Measurements from ENCODE around the gene AKAP6. TPM values are rescaled to one million over a fixed set of nuclear protein-coding genes. Genes with fewer than 3 reads are reported as not detected.

Gene AKAP6
- total RNA-seq, 1 experiment from 2014 or later: 1.9 TPM

- Histone ChIP-seq H3K36me3 (ENCODE audit: control insufficient read depth in 1 of 2, insufficient read depth in 2 of 2, low read length in 2 of 2) (no peaks in the 10 kb centered on the region), H4K20me1 (ENCODE audit: insufficient read depth) (no peaks in the 10 kb centered on the region), H3K4me1 (ENCODE audit: control insufficient read depth in 1 of 2, insufficient read depth in 2 of 2, low read length in 2 of 2) (peaks cover 4 to 6% of the 10 kb centered on the region in 2 experiments; a peak in 3 of 4 replicates), H3K9me3 (ENCODE audit: control insufficient read depth in 1 of 2, insufficient read depth in 1 of 2, low read depth in 1 of 2, low read length in 2 of 2) (no peaks in the 10 kb centered on the region), H3K9me2 (ENCODE audit: insufficient read depth) (no peaks in the 10 kb centered on the region), H3K79me2 (ENCODE audit: insufficient read depth, low read length) (no peaks in the 10 kb centered on the region), H3K27ac (ENCODE audit: low read depth, low read length) (no peak overlapping the region), H3K27me3 (ENCODE audit: insufficient read depth, low read length) (no peaks in the 10 kb centered on the region), H3K4me3 (replicated peaks in 1 of 2; ENCODE audit: low read depth in 1 of 2, low read length in 2 of 2) (no peak overlapping the region), H3K9ac (ENCODE audit: low read length) (no peak overlapping the region), H2AFZ (ENCODE audit: low read depth, low read length, poor library complexity, severe bottlenecking) (no peak overlapping the region), H3K4me2 (ENCODE audit: low read length) (no peak overlapping the region)
- ChIA-PET POLR2A (no interaction called here), CTCF (interaction anchor here (2.6 kb wide), 1 partner anchor 9 kb away, joined by 23 read pairs; no protein-coding TSS in a partner anchor), RAD21 (ENCODE audit: low non-redundant PET in 1 of 2, low total read pairs in 2 of 2, uncharacterized antibody in 2 of 2, unreplicated experiment in 2 of 2) (no interaction called here)
- ATAC-seq (no peak), DNase-seq (ENCODE audit: low read depth, low spot score) (no peak)
- TF ChIP-seq EZH2 (IDR thresholded peaks at IDR 0.05) (no peak), POLR2A (IDR thresholded peaks at IDR 0.05; ENCODE audit: borderline replicate concordance, extremely low read depth, insufficient read depth, insufficient read length) (no peak), ZFX (IDR thresholded peaks at IDR 0.05) (no peak), EZH2phosphoT487 (IDR thresholded peaks at IDR 0.05; ENCODE audit: borderline replicate concordance) (no peak), POLR2AphosphoS5 (IDR thresholded peaks at IDR 0.05; ENCODE audit: low read depth, low read length) (no peak), SRF (IDR thresholded peaks at IDR 0.05; ENCODE audit: low read depth) (no peak), TCF7L2 (IDR thresholded peaks at IDR 0.05; ENCODE audit: borderline replicate concordance, extremely low read depth, insufficient read depth, insufficient read length) (no peak), YY1 (IDR thresholded peaks at IDR 0.05; ENCODE audit: extremely low read depth, insufficient replicate concordance, low read depth, low read length) (no peak), CBX3 (IDR thresholded peaks at IDR 0.05; ENCODE audit: low read depth) (no peak), ELF1 (IDR thresholded peaks at IDR 0.05; ENCODE audit: borderline replicate concordance, low read depth) (no peak), SIN3A (IDR thresholded peaks at IDR 0.05; ENCODE audit: low read depth) (no peak)
- TF ChIP-seq, protein P1, sequence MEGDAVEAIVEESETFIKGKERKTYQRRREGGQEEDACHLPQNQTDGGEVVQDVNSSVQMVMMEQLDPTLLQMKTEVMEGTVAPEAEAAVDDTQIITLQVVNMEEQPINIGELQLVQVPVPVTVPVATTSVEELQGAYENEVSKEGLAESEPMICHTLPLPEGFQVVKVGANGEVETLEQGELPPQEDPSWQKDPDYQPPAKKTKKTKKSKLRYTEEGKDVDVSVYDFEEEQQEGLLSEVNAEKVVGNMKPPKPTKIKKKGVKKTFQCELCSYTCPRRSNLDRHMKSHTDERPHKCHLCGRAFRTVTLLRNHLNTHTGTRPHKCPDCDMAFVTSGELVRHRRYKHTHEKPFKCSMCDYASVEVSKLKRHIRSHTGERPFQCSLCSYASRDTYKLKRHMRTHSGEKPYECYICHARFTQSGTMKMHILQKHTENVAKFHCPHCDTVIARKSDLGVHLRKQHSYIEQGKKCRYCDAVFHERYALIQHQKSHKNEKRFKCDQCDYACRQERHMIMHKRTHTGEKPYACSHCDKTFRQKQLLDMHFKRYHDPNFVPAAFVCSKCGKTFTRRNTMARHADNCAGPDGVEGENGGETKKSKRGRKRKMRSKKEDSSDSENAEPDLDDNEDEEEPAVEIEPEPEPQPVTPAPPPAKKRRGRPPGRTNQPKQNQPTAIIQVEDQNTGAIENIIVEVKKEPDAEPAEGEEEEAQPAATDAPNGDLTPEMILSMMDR (IDR thresholded peaks at IDR 0.05 in 2 of 3, conservative IDR thresholded peaks at IDR 0.05 in 1 of 3; ENCODE audit: borderline replicate concordance in 1 of 3, insufficient read depth in 1 of 3, low read depth in 2 of 3, low read length in 2 of 3): no peak
- TF ChIP-seq, protein P2, sequence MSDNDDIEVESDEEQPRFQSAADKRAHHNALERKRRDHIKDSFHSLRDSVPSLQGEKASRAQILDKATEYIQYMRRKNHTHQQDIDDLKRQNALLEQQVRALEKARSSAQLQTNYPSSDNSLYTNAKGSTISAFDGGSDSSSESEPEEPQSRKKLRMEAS (IDR thresholded peaks at IDR 0.05): no peak
- TF ChIP-seq, protein P3, sequence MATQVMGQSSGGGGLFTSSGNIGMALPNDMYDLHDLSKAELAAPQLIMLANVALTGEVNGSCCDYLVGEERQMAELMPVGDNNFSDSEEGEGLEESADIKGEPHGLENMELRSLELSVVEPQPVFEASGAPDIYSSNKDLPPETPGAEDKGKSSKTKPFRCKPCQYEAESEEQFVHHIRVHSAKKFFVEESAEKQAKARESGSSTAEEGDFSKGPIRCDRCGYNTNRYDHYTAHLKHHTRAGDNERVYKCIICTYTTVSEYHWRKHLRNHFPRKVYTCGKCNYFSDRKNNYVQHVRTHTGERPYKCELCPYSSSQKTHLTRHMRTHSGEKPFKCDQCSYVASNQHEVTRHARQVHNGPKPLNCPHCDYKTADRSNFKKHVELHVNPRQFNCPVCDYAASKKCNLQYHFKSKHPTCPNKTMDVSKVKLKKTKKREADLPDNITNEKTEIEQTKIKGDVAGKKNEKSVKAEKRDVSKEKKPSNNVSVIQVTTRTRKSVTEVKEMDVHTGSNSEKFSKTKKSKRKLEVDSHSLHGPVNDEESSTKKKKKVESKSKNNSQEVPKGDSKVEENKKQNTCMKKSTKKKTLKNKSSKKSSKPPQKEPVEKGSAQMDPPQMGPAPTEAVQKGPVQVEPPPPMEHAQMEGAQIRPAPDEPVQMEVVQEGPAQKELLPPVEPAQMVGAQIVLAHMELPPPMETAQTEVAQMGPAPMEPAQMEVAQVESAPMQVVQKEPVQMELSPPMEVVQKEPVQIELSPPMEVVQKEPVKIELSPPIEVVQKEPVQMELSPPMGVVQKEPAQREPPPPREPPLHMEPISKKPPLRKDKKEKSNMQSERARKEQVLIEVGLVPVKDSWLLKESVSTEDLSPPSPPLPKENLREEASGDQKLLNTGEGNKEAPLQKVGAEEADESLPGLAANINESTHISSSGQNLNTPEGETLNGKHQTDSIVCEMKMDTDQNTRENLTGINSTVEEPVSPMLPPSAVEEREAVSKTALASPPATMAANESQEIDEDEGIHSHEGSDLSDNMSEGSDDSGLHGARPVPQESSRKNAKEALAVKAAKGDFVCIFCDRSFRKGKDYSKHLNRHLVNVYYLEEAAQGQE (IDR thresholded peaks at IDR 0.05; ENCODE audit: low read depth): no peak
- BruUV-seq (replicated peaks): no TSS peak
- intact Hi-C loops (cut with micrococcal nuclease): no loop called here
Measured at GRCh38 chr14:32512348-32512747, 183.2 kb downstream of the AKAP6 start.
